WTC11 (cell line): Measurements from ENCODE around the gene TEN1. TPM values are rescaled to one million over a fixed set of nuclear protein-coding genes. Genes with fewer than 3 reads are reported as not detected.
A peak's percentile ranks its signal among the peaks of the same experiment; 100 is the strongest.
"Not testable (repeated sequence)": the region's sequence is repeated elsewhere in the genome, so short reads cannot be mapped to it uniquely, and the experiment has no call there.

ENCODE experiments used
- ATAC-seq: fragments of 200-7000 bp; cut with Tn5 transposase; 2 replicates; pipeline ENCODE4 v1.10.0; 2021; ENCODE audit warnings: mild to moderate bottlenecking, moderate library complexity
- CTCF ChIA-PET: fragments of 300-600 bp; sonication (Branson Sonifier 250); formaldehyde crosslinking; loops from one replicate; lab custom pipeline; 2021; ENCODE audit warnings: antibody characterized with exemption; lab: Charles Lee
- POLR2A ChIA-PET: fragments of 350-600 bp; sonication (Branson Sonifier 250); formaldehyde crosslinking; loops from one replicate; lab custom pipeline; 2021; ENCODE audit warnings: antibody characterized with exemption; lab: Charles Lee
- DNase-seq: peaks from one replicate; pipeline ENCODE4 v3.0.0; 2021; ENCODE audit warnings: low spot score
- H3K27ac Mint-ChIP-seq: 2 replicates; pipeline ENCODE4 v1.8.0; 2021; ENCODE audit warnings: mixed read lengths
- H3K27me3 Mint-ChIP-seq: 2 replicates; pipeline ENCODE4 v1.8.0; 2021; ENCODE audit warnings: low read depth, mild to moderate bottlenecking, moderate library complexity, mixed read lengths
- H3K36me3 Mint-ChIP-seq: 2 replicates; pipeline ENCODE4 v1.8.0; 2021; ENCODE audit warnings: mixed read lengths
- H3K4me1 Mint-ChIP-seq: 2 replicates; pipeline ENCODE4 v1.8.0; 2022; ENCODE audit warnings: mixed read lengths
- H3K4me3 Mint-ChIP-seq: 2 replicates; pipeline ENCODE4 v1.8.0; 2021; ENCODE audit warnings: mild to moderate bottlenecking, moderate library complexity, mixed read lengths
- H3K9me3 Mint-ChIP-seq: 2 replicates; pipeline ENCODE4 v1.8.0; 2021; ENCODE audit warnings: mixed read lengths
- CREM ChIP-seq: sonication (generic); formaldehyde crosslinking; IDR thresholded peaks from 2 replicates; pipeline ENCODE4 v1.8.1; 2022; ENCODE audit warnings: mild to moderate bottlenecking, missing genetic modification reagents, moderate library complexity
- IRF2 ChIP-seq: sonication (generic); formaldehyde crosslinking; IDR thresholded peaks from 2 replicates; pipeline ENCODE4 v1.8.0; 2022; ENCODE audit warnings: low read depth, missing genetic modification reagents, borderline replicate concordance
- OVOL2 ChIP-seq: fragments of 250-450 bp; sonication (Bioruptor Pico); IDR thresholded peaks from 2 replicates; pipeline ENCODE4 v1.9.0; 2021; ENCODE audit warnings: mild to moderate bottlenecking, borderline replicate concordance
- RELA ChIP-seq: sonication (generic); formaldehyde crosslinking; IDR thresholded peaks from 2 replicates; pipeline ENCODE4 v1.8.1; 2022; ENCODE audit warnings: missing genetic modification reagents, mild to moderate bottlenecking, borderline replicate concordance
- SOX15 ChIP-seq: fragments of 250-450 bp; sonication (Bioruptor Pico); IDR thresholded peaks from 2 replicates; pipeline ENCODE4 v1.9.0; 2021; ENCODE audit warnings: mild to moderate bottlenecking
- TEAD1 ChIP-seq: sonication (generic); formaldehyde crosslinking; IDR thresholded peaks from 2 replicates; pipeline ENCODE4 v1.8.0; 2022; ENCODE audit warnings: mild to moderate bottlenecking, missing genetic modification reagents
- ZNF121 ChIP-seq: sonication (generic); formaldehyde crosslinking; IDR thresholded peaks from 2 replicates; pipeline ENCODE4 v1.8.0; 2023; ENCODE audit warnings: missing genetic modification reagents
- ZNF263 ChIP-seq: sonication (generic); formaldehyde crosslinking; IDR thresholded peaks from 2 replicates; pipeline ENCODE4 v1.8.1; 2022; ENCODE audit warnings: low read depth, mild to moderate bottlenecking, moderate library complexity, missing genetic modification reagents
- ZNF423 ChIP-seq: fragments of 250-450 bp; sonication (Bioruptor Pico); IDR thresholded peaks from 2 replicates; pipeline ENCODE4 v2.1.2; 2022; ENCODE audit warnings: mild to moderate bottlenecking, moderate library complexity
- ZNF671 ChIP-seq: fragments of 250-450 bp; sonication (Bioruptor Pico); IDR thresholded peaks from 2 replicates; pipeline ENCODE4 v1.8.0; 2021; ENCODE audit warnings: mild to moderate bottlenecking
- total RNA-seq: library from RNA; stranded (reverse); gene quantifications from 3 replicates; pipeline ENCODE4 v1.2.3, GENCODE V29; 2021
- TF ChIP-seq, protein P1 (sequence below): sonication (generic); formaldehyde crosslinking; IDR thresholded peaks from 2 replicates; pipeline ENCODE4 v1.8.1; 2023; ENCODE audit warnings: mild to moderate bottlenecking, missing genetic modification reagents, moderate library complexity
- TF ChIP-seq, protein P2 (sequence below): sonication (generic); formaldehyde crosslinking; IDR thresholded peaks from 2 replicates; pipeline ENCODE4 v1.8.0; 2022; ENCODE audit warnings: mild to moderate bottlenecking, missing genetic modification reagents
- TF ChIP-seq, protein P3 (sequence below): sonication (generic); formaldehyde crosslinking; IDR thresholded peaks from 2 replicates; pipeline ENCODE4 v1.8.1; 2022; ENCODE audit warnings: low read depth, missing genetic modification reagents, borderline replicate concordance
- TF ChIP-seq, protein P4 (sequence below): fragments of 250-450 bp; sonication (Bioruptor Pico); IDR thresholded peaks from 2 replicates; pipeline ENCODE4 v1.9.0; 2021; ENCODE audit warnings: mild to moderate bottlenecking, borderline replicate concordance
- TF ChIP-seq, protein P5 (sequence below): sonication (generic); formaldehyde crosslinking; IDR thresholded peaks from 2 replicates; pipeline ENCODE4 v1.8.1; 2022; ENCODE audit warnings: low read depth, mild to moderate bottlenecking, moderate library complexity, missing genetic modification reagents, borderline replicate concordance
- TF ChIP-seq, protein P6 (sequence below): sonication (generic); formaldehyde crosslinking; IDR thresholded peaks from 2 replicates; pipeline ENCODE4 v1.8.1; 2022; ENCODE audit warnings: mild to moderate bottlenecking, moderate library complexity, missing genetic modification reagents
- TF ChIP-seq, protein P7 (sequence below): fragments of 250-450 bp; sonication (Bioruptor Pico); conservative IDR thresholded peaks from 2 replicates; pipeline ENCODE4 v1.9.0; 2021; ENCODE audit warnings: mild to moderate bottlenecking
- TF ChIP-seq, protein P8 (sequence below): sonication (generic); formaldehyde crosslinking; conservative IDR thresholded peaks from 2 replicates; pipeline ENCODE4 v1.8.1; 2023; ENCODE audit warnings: mild to moderate bottlenecking, low read depth, missing genetic modification reagents, moderate library complexity
- TF ChIP-seq, protein P9 (sequence below): fragments of 250-450 bp; sonication (Bioruptor Pico); IDR thresholded peaks from 2 replicates; pipeline ENCODE4 v1.9.0; 2021; ENCODE audit warnings: mild to moderate bottlenecking

Gene TEN1
- total RNA-seq, 1 experiment from 2014 or later, result 15.6 TPM

DNA sequence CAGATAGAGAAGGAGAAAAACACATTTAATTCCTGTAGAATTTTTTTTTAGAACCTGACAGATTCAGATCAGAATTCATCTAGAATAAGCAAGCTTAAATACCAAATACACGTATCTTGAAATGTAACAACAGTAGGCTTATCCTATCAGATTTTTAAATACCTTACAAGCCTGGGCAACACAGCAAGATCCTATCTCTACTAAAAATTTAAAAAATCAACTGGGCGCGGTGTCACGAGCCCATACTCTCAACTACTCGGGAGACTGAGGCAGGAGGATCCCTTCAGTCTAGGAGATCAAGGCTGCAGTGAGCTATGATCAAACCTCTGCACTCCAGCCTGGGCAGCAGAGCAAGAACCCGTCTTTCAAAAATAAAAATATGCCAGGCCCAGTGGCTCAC is 13.6 kb upstream of the TEN1 start (continued):
- TF ChIP-seq, protein P1, sequence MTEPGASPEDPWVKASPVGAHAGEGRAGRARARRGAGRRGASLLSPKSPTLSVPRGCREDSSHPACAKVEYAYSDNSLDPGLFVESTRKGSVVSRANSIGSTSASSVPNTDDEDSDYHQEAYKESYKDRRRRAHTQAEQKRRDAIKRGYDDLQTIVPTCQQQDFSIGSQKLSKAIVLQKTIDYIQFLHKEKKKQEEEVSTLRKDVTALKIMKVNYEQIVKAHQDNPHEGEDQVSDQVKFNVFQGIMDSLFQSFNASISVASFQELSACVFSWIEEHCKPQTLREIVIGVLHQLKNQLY (CRISPR knock-in tag), result no peak
- TF ChIP-seq, protein P2, sequence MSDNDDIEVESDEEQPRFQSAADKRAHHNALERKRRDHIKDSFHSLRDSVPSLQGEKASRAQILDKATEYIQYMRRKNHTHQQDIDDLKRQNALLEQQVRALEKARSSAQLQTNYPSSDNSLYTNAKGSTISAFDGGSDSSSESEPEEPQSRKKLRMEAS (CRISPR knock-in tag), result no peak
- TF ChIP-seq, protein P3, sequence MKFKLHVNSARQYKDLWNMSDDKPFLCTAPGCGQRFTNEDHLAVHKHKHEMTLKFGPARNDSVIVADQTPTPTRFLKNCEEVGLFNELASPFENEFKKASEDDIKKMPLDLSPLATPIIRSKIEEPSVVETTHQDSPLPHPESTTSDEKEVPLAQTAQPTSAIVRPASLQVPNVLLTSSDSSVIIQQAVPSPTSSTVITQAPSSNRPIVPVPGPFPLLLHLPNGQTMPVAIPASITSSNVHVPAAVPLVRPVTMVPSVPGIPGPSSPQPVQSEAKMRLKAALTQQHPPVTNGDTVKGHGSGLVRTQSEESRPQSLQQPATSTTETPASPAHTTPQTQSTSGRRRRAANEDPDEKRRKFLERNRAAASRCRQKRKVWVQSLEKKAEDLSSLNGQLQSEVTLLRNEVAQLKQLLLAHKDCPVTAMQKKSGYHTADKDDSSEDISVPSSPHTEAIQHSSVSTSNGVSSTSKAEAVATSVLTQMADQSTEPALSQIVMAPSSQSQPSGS, result no peak
- TF ChIP-seq, protein P4, sequence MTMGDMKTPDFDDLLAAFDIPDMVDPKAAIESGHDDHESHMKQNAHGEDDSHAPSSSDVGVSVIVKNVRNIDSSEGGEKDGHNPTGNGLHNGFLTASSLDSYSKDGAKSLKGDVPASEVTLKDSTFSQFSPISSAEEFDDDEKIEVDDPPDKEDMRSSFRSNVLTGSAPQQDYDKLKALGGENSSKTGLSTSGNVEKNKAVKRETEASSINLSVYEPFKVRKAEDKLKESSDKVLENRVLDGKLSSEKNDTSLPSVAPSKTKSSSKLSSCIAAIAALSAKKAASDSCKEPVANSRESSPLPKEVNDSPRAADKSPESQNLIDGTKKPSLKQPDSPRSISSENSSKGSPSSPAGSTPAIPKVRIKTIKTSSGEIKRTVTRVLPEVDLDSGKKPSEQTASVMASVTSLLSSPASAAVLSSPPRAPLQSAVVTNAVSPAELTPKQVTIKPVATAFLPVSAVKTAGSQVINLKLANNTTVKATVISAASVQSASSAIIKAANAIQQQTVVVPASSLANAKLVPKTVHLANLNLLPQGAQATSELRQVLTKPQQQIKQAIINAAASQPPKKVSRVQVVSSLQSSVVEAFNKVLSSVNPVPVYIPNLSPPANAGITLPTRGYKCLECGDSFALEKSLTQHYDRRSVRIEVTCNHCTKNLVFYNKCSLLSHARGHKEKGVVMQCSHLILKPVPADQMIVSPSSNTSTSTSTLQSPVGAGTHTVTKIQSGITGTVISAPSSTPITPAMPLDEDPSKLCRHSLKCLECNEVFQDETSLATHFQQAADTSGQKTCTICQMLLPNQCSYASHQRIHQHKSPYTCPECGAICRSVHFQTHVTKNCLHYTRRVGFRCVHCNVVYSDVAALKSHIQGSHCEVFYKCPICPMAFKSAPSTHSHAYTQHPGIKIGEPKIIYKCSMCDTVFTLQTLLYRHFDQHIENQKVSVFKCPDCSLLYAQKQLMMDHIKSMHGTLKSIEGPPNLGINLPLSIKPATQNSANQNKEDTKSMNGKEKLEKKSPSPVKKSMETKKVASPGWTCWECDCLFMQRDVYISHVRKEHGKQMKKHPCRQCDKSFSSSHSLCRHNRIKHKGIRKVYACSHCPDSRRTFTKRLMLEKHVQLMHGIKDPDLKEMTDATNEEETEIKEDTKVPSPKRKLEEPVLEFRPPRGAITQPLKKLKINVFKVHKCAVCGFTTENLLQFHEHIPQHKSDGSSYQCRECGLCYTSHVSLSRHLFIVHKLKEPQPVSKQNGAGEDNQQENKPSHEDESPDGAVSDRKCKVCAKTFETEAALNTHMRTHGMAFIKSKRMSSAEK (CRISPR knock-in tag), result no peak
- no peak for TF ChIP-seq ZNF121 (CRISPR knock-in tag)
- no peak for TF ChIP-seq ZNF263 (CRISPR knock-in tag)
- no peak for TF ChIP-seq TEAD1
- TF ChIP-seq IRF2, result no peak
- no peak for TF ChIP-seq CREM
- no peak for TF ChIP-seq OVOL2
- TF ChIP-seq, protein P5, sequence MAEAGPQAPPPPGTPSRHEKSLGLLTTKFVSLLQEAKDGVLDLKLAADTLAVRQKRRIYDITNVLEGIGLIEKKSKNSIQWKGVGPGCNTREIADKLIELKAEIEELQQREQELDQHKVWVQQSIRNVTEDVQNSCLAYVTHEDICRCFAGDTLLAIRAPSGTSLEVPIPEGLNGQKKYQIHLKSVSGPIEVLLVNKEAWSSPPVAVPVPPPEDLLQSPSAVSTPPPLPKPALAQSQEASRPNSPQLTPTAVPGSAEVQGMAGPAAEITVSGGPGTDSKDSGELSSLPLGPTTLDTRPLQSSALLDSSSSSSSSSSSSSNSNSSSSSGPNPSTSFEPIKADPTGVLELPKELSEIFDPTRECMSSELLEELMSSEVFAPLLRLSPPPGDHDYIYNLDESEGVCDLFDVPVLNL (CRISPR knock-in tag), result no peak

DNA sequence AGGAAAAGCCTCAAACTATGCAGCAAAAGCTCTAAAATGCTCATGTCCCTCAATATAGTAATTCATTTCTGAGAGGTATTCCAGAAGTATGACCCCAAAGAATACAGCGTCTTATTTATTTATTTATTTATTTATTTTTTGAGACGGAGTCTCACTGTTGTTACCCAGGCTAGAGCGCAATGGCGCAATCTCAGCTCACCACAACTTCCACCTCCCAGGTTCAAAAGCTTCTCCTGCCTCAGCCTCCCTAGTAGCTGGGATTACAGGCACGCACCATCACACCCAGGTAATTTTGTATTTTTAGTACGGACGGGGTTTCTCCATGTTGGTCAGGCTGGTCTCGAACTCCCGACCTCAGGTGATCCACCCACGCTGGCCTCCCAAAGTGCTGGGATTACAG is 10.0 kb upstream of the TEN1 start:
- CTCF ChIA-PET, result interaction anchor here (1.0 to 1.4 kb wide), 3 partner anchors 31 to 311 kb away, joined by 3 to 5 read pairs (median 3); partner anchors contain the start of gene CDK3

DNA sequence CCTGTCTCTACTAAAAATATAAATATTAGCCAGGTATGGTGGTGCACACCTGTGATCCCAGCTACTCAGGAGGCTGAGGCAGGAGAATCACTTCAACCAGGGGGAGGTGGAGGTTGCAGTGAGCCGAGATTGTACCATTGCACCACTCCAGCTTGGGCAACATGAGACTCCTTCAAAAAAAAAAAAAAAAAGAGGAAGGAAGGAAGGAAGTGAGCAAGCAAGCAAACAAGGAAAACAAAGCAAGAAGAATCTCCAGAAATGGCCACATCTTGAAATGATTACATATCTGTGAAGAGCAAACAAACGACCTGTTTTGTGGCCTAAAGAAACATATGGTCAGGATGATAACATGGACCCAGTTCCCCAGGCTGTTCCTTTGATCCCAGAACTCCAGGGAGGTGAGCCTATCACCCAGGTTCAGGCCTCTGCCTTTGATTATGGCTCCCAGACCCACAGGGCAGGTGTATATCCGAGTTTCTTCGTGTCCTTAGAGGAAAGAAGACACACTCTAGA is 9.0 kb upstream of the TEN1 start:
- ATAC-seq (no peak), DNase-seq (no peak)
- Mint-ChIP-seq H3K27me3 (no peaks in the 10 kb centered on the region; the same call in 1 of the 2 replicates), H3K27ac (peak overlapping the region; percentile 61; the same call in 1 of the 2 replicates), H3K9me3 (no peaks in the 10 kb centered on the region), H3K36me3 (peaks cover 30% of the 10 kb centered on the region), H3K4me1 (no peaks in the 10 kb centered on the region), H3K4me3 (no peak overlapping the region)
- ChIA-PET POLR2A (no interaction called here), CTCF (interaction anchor here (0.7 kb wide), 1 partner anchor 646 kb away, joined by 4 read pairs; no protein-coding TSS in a partner anchor)
- TF ChIP-seq, protein P6, sequence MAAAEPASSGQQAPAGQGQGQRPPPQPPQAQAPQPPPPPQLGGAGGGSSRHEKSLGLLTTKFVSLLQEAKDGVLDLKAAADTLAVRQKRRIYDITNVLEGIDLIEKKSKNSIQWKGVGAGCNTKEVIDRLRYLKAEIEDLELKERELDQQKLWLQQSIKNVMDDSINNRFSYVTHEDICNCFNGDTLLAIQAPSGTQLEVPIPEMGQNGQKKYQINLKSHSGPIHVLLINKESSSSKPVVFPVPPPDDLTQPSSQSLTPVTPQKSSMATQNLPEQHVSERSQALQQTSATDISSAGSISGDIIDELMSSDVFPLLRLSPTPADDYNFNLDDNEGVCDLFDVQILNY (CRISPR knock-in tag), result no peak
- TF ChIP-seq ZNF423 (CRISPR knock-in tag) (no peak), SOX15 (no peak), RELA (no peak), ZNF263 (CRISPR knock-in tag) (no peak), ZNF671 (CRISPR knock-in tag) (no peak)
- TF ChIP-seq, protein P7, sequence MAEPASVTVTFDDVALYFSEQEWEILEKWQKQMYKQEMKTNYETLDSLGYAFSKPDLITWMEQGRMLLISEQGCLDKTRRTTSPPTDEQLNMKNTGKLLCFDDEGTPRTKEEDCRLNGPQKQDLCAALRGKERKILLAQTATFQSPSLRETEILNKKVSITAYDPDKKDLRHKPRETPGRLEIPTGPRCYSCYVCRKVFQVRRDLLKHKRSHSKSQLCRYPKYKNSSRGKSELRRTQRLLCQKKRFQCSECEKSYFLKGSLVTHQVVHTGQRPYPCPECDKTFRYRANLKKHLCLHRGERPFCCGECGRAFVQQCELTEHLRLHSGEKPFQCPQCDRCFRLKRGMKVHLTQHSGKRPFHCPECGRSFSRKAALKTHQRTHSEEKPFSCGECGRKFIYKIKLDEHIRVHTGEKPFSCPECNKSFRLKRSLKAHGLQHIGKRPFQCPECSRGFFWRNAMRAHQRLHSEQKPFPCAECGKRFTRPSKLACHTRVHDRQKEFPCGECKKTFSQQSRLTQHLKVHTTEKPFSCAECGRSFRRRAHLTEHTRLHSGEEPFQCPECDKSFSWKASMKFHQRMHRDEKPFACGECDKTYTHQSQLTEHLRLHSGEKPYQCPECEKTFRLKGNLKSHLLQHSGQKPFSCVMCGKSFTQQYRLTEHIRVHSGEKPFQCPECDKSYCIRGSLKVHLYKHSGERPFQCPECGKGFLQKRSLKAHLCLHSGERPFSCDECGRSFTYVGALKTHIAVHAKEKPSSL, result no peak
- TF ChIP-seq, protein P8, sequence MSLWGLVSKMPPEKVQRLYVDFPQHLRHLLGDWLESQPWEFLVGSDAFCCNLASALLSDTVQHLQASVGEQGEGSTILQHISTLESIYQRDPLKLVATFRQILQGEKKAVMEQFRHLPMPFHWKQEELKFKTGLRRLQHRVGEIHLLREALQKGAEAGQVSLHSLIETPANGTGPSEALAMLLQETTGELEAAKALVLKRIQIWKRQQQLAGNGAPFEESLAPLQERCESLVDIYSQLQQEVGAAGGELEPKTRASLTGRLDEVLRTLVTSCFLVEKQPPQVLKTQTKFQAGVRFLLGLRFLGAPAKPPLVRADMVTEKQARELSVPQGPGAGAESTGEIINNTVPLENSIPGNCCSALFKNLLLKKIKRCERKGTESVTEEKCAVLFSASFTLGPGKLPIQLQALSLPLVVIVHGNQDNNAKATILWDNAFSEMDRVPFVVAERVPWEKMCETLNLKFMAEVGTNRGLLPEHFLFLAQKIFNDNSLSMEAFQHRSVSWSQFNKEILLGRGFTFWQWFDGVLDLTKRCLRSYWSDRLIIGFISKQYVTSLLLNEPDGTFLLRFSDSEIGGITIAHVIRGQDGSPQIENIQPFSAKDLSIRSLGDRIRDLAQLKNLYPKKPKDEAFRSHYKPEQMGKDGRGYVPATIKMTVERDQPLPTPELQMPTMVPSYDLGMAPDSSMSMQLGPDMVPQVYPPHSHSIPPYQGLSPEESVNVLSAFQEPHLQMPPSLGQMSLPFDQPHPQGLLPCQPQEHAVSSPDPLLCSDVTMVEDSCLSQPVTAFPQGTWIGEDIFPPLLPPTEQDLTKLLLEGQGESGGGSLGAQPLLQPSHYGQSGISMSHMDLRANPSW (CRISPR knock-in tag), result no peak
- TF ChIP-seq, protein P9, sequence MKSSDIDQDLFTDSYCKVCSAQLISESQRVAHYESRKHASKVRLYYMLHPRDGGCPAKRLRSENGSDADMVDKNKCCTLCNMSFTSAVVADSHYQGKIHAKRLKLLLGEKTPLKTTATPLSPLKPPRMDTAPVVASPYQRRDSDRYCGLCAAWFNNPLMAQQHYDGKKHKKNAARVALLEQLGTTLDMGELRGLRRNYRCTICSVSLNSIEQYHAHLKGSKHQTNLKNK (CRISPR knock-in tag), result no peak

More for the DNA sequence above, 10.0 kb upstream of the TEN1 start:
- H3K4me3 Mint-ChIP-seq, ATAC-seq, H3K27me3 Mint-ChIP-seq, POLR2A ChIA-PET, DNase-seq, H3K27ac Mint-ChIP-seq, H3K9me3 Mint-ChIP-seq, H3K4me1 Mint-ChIP-seq: not testable (repeated sequence)
- H3K36me3 Mint-ChIP-seq, result peaks cover 30% of the 10 kb centered on the region
